Measurements from ENCODE around the gene PPIA. TPM values are rescaled to one million over a fixed set of nuclear protein-coding genes. Genes with fewer than 3 reads are reported as not detected.

PPIA gene
- total RNA-seq, 1 experiment from 2014 or later = 2,238 TPM

- Mint-ChIP-seq H3K9me3 (ENCODE audit: unreplicated experiment) (no peaks in the 10 kb centered on the region), H3K27ac (ENCODE audit: low read depth, unreplicated experiment) (peak overlapping the region; percentile 20), H3K4me3 (ENCODE audit: unreplicated experiment) (no peak overlapping the region), H3K36me3 (ENCODE audit: insufficient read depth, unreplicated experiment) (peaks cover 55% of the 10 kb centered on the region), H3K27me3 (ENCODE audit: insufficient read depth, unreplicated experiment) (no peaks in the 10 kb centered on the region), H3K4me1 (ENCODE audit: insufficient read depth, unreplicated experiment) (peaks cover 27% of the 10 kb centered on the region)
- TF ChIP-seq CTCF (IDR thresholded peaks at IDR 0.05; ENCODE audit: unreplicated experiment) = no peak
- intact Hi-C loops (cut with micrococcal nuclease) = no loop called here
- ChIA-PET CTCF (interaction anchor here (0.7 to 1.0 kb wide), 3 partner anchors 15 to 369 kb away, joined by 3 to 6 read pairs (median 4); no protein-coding TSS in a partner anchor), POLR2A (interaction anchor here (0.5 to 3.1 kb wide), 6 partner anchors 11 to 195 kb away, joined by 3 to 15 read pairs (median 4); partner anchors contain the start of gene PPIA)
- DNase-seq (ENCODE audit: unreplicated experiment) = no peak
- BruUV-seq (replicated peaks) = TSS peak; percentile 19
These were observed 28.4 kb upstream of the PPIA start for GRCh38 chr7:44767912-44768627.

DNA sequence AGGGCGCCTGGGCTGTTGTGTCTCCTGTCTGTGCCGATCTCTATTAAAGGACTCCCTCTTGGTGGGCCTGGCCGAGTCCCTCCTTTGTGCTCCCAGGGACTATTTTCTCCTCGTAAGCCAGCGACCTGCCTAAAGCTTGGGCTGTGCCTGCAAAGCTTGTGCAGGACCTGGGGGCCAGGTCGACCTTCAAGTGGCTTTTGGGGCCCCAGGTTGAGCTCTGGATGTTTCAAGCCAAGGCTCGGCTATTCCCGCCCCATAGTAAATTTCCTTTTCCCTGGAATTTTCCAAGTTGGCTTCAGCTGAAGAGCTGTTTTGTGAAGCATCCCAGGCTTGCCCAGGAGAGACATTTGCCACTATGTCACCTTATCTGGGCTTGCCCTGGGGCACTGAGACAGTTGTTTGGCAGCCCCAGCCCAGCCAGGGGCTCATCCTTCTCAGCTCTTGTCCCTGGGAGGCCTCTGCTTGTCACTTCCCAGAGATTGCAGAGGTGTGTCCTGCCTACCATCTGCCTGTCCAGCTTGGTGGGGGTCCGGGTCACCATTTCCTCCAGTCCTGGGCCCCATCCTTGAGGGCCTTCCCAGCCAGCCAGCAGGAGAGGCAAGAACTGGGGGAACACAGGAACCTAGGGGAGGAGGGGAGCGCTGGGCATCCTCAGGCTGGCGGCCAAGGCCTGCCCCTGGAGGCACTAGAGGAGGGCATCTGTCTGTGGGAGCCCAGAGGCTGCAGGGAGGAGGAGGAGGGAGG is 27.7 kb upstream of the PPIA start:
- Mint-ChIP-seq H3K4me3 (ENCODE audit: unreplicated experiment) (no peak overlapping the region), H3K36me3 (ENCODE audit: insufficient read depth, unreplicated experiment) (peaks cover 48% of the 10 kb centered on the region)

GRCh38 chr7:44769376-44769775 is 27.1 kb upstream of the PPIA start:
- intact Hi-C loops (cut with micrococcal nuclease) = no loop called here
- Mint-ChIP-seq H3K4me1 (ENCODE audit: insufficient read depth, unreplicated experiment) (peaks cover 27% of the 10 kb centered on the region), H3K27me3 (ENCODE audit: insufficient read depth, unreplicated experiment) (no peaks in the 10 kb centered on the region), H3K27ac (ENCODE audit: low read depth, unreplicated experiment) (peak overlapping the region; percentile 20), H3K36me3 (ENCODE audit: insufficient read depth, unreplicated experiment) (peaks cover 42% of the 10 kb centered on the region), H3K9me3 (ENCODE audit: unreplicated experiment) (no peaks in the 10 kb centered on the region), H3K4me3 (ENCODE audit: unreplicated experiment) (peak overlapping the region; percentile 38)
- DNase-seq (ENCODE audit: unreplicated experiment) = no peak
- ChIA-PET CTCF (interaction anchor here (0.6 kb wide), 1 partner anchor 29 kb away, joined by 3 read pairs; no protein-coding TSS in a partner anchor), POLR2A (interaction anchor here (0.8 to 3.1 kb wide), 7 partner anchors 12 to 187 kb away, joined by 3 to 15 read pairs (median 3); partner anchors contain the start of gene OGDH)
- TF ChIP-seq CTCF (IDR thresholded peaks at IDR 0.05; ENCODE audit: unreplicated experiment) = no peak
- BruUV-seq (replicated peaks) = no TSS peak

More for the DNA sequence above, 27.7 kb upstream of the PPIA start:
- BruUV-seq (replicated peaks) = no TSS peak
- H3K27me3 Mint-ChIP-seq (ENCODE audit: insufficient read depth, unreplicated experiment) = no peaks in the 10 kb centered on the region
- no peak for DNase-seq (ENCODE audit: unreplicated experiment)
- POLR2A ChIA-PET = interaction anchor here (0.8 to 3.1 kb wide), 7 partner anchors 12 to 193 kb away, joined by 3 to 15 read pairs (median 3); partner anchors contain the start of genes OGDH and PPIA
- no peak for TF ChIP-seq CTCF (IDR thresholded peaks at IDR 0.05; ENCODE audit: unreplicated experiment)
- H3K27ac Mint-ChIP-seq (ENCODE audit: low read depth, unreplicated experiment) = peak overlapping the region; percentile 20
- CTCF ChIA-PET = interaction anchor here (0.6 to 0.8 kb wide), 3 partner anchors 30 to 368 kb away, joined by 3 to 4 read pairs (median 3); no protein-coding TSS in a partner anchor
- peaks cover 27% of the 10 kb centered on the region for H3K4me1 Mint-ChIP-seq (ENCODE audit: insufficient read depth, unreplicated experiment)
- intact Hi-C loops (cut with micrococcal nuclease) = no loop called here
- no peaks in the 10 kb centered on the region for H3K9me3 Mint-ChIP-seq (ENCODE audit: unreplicated experiment)
